Stimulated activated CD4-positive, alpha-beta T cell treated with anti-CD3 and anti-CD28 coated beads, Interleukin-1b, Interleukin-23, amount 100 ng/mL, for 4 hours (primary cell): ENCODE results near the gene ANKS1B.
A peak's percentile ranks its signal among the peaks of the same experiment; 100 is the strongest.
"Not testable (repeated sequence)": the region's sequence is repeated elsewhere in the genome, so short reads cannot be mapped to it uniquely, and the experiment has no call there.

Source experiments
- DNase-seq, 2 donors: peaks; one replicate each; pipeline ENCODE4 v3.0.0-alpha.2; 2020; ENCODE audit warnings: low read depth in 2 of 2

The ANKS1B gene

GRCh38 chr12:99984271-99985128 is at the start of gene ANKS1B:
Gene ANKS1B, minus strand, starts transcription at chr12:99984936. Its CDS starts 699 bp downstream, at chr12:99984237.
- peak in 1 of 2 donors; percentile 5 for DNase-seq

GRCh38 chr12:100031836-100032235 is 47.1 kb upstream of the ANKS1B start:
- DNase-seq, result no peak

- DNase-seq, result no peak
Measured at GRCh38 chr12:100027671-100028070, 42.9 kb upstream of the ANKS1B start.

- DNase-seq, result no peak
Measured at GRCh38 chr12:100026241-100026640, 41.5 kb upstream of the ANKS1B start.

- DNase-seq, result no peak
Measured at GRCh38 chr12:100024974-100025555, 40.3 kb upstream of the ANKS1B start.

GRCh38 chr12:100020370-100020769 is 35.6 kb upstream of the ANKS1B start:
- no peak for DNase-seq

- no peak for DNase-seq
Measured at GRCh38 chr12:100017056-100017455, 32.3 kb upstream of the ANKS1B start.

- DNase-seq, result not testable (repeated sequence)
Measured at GRCh38 chr12:100016304-100016703, 31.6 kb upstream of the ANKS1B start.

GRCh38 chr12:100005846-100006245 is 21.1 kb upstream of the ANKS1B start:
- DNase-seq, result not testable (repeated sequence)

- DNase-seq, result no peak
Measured at GRCh38 chr12:99997806-99998205, 13.1 kb upstream of the ANKS1B start.

- no peak for DNase-seq
Measured at GRCh38 chr12:99996095-99996494, 11.4 kb upstream of the ANKS1B start.

- no peak for DNase-seq
Measured at GRCh38 chr12:99985631-99986030, 895 bp upstream of the ANKS1B start.

GRCh38 chr12:99985129-99985570 is 414 bp upstream of the ANKS1B start:
- DNase-seq, result no peak

- no peak for DNase-seq
Measured at GRCh38 chr12:99983456-99984258, 1.1 kb downstream of the ANKS1B start.

GRCh38 chr12:99981639-99982190 is 3.0 kb downstream of the ANKS1B start:
- DNase-seq, result no peak

GRCh38 chr12:99979471-99979870 is 5.3 kb downstream of the ANKS1B start:
- DNase-seq, result no peak

GRCh38 chr12:99978152-99978551 is 6.6 kb downstream of the ANKS1B start:
- DNase-seq, result no peak

- DNase-seq, result no peak
Measured at GRCh38 chr12:99977550-99977949, 7.2 kb downstream of the ANKS1B start.

GRCh38 chr12:99976762-99977161 is 8.0 kb downstream of the ANKS1B start:
- DNase-seq, result no peak

- no peak for DNase-seq
Measured at GRCh38 chr12:99975321-99975720, 9.4 kb downstream of the ANKS1B start.

- no peak for DNase-seq
Measured at GRCh38 chr12:99974146-99974545, 10.6 kb downstream of the ANKS1B start.

- DNase-seq, result no peak
Measured at GRCh38 chr12:99966429-99966828, 18.3 kb downstream of the ANKS1B start.
